HepG2 (cell line): ENCODE measurements around the gene VPREB3. TPM values are rescaled to one million over a fixed set of nuclear protein-coding genes. Genes with fewer than 3 reads are reported as not detected.

ENCODE experiments used
- ATAC-seq: fragments of 200-7000 bp; cut with Tn5 transposase; 3 replicates; pipeline ENCODE4 v1.9.1; 2020; ENCODE audit warnings: mild to moderate bottlenecking, moderate library complexity
- BruUV-seq: library from RNA; stranded (reverse); fragments of 400-500 nt; replicated peaks from 2 replicates; lab custom pipeline; 2021; lab: Mats Ljungman, UMichigan
- CTCF ChIA-PET: fragments of 300-600 bp; formaldehyde crosslinking; extraction: SDS; loops from one replicate; lab custom pipeline; 2021; ENCODE audit warnings: low total read pairs, inconsistent platforms, low intra/inter-chr PET ratio; lab: Yijun Ruan, JAX
- POLR2A ChIA-PET: fragments of 350-600 bp; sonication (Branson Sonifier 250); formaldehyde crosslinking; loops from one replicate; lab custom pipeline; 2020; ENCODE audit warnings: antibody characterized with exemption, inconsistent platforms; lab: Yijun Ruan, JAX
- DNase-seq: peaks from one replicate; pipeline ENCODE4 v3.0.0-alpha.2; 2015; ENCODE audit warnings: low spot score
- FAIRE-seq: peaks from 3 replicates; lab custom pipeline; 2011; peaks lifted over from hg19 to GRCh38; lab: Jason Lieb, UNC
- H2AFZ ChIP-seq: one replicate; pipeline ENCODE4 v1.6.1; 2011; ENCODE audit warnings: low read length, inconsistent platforms
- H3K27ac ChIP-seq: fragments of 300-600 bp; 3 replicates; pipeline ENCODE4 v1.8.0; 2011; ENCODE audit warnings: mixed run types, mild to moderate bottlenecking, mixed read lengths, low read length, inconsistent platforms; ENCODE audit not compliant: insufficient read depth; ENCODE audit errors: extremely low read length
- H3K27me3 ChIP-seq, 2 experiments: fragments of 200-600 bp in 1 of 2; 2 replicates in 1 of 2; 3 replicates in 1 of 2; pipeline versions ENCODE4 v1.6.0 to v1.8.0; 2011; ENCODE audit warnings: low read length in 2 of 2, mild to moderate bottlenecking in 2 of 2, moderate library complexity in 2 of 2, inconsistent platforms in 1 of 2; ENCODE audit not compliant: insufficient read depth in 2 of 2, control insufficient read depth in 1 of 2
- H3K36me3 ChIP-seq, 2 experiments: fragments of 200-600 bp in 1 of 2; replicated peaks in 1 of 2; 2 replicates in 1 of 2; 3 replicates in 1 of 2; pipeline versions ENCODE4 v1.5.1 to v1.8.0; 2011; ENCODE audit warnings: low read length in 2 of 2, inconsistent platforms in 1 of 2; ENCODE audit not compliant: insufficient read depth in 2 of 2, control insufficient read depth in 1 of 2
- H3K4me1 ChIP-seq: 2 replicates; pipeline ENCODE4 v1.5.1; 2012; ENCODE audit warnings: low read length, inconsistent platforms; ENCODE audit not compliant: insufficient read depth
- H3K4me2 ChIP-seq: 2 replicates; pipeline ENCODE4 v1.6.0; 2011; ENCODE audit warnings: low read depth, low read length, inconsistent platforms
- H3K4me3 ChIP-seq, 3 experiments: fragments of 200-600 bp in 1 of 3; sonication (generic), shearing (Covaris generic) in 1 of 3; replicated peaks in 1 of 3; 2 replicates each; pipeline ENCODE4 v1.5.1; 2011 to 2016; ENCODE audit warnings: low read length in 3 of 3, inconsistent platforms in 2 of 3, low read depth in 2 of 3, mild to moderate bottlenecking in 2 of 3, control low read depth in 1 of 3, mixed read lengths in 1 of 3; ENCODE audit not compliant: insufficient read depth in 1 of 3
- H3K79me2 ChIP-seq: one replicate; pipeline ENCODE4 v1.6.1; 2011; ENCODE audit warnings: low read length, inconsistent platforms; ENCODE audit not compliant: insufficient read depth
- H3K9ac ChIP-seq: 2 replicates; pipeline ENCODE4 v1.6.0; 2011; ENCODE audit warnings: mild to moderate bottlenecking, low read depth, low read length, inconsistent platforms; ENCODE audit not compliant: insufficient read depth
- H3K9me3 ChIP-seq: 2 replicates; pipeline ENCODE4 v1.5.1; 2012; ENCODE audit warnings: mild to moderate bottlenecking, low read length
- H4K20me1 ChIP-seq: 2 replicates; pipeline ENCODE4 v1.6.0; 2011; ENCODE audit warnings: inconsistent platforms, mild to moderate bottlenecking, low read length, moderate library complexity; ENCODE audit not compliant: insufficient read depth
- HMG20B ChIP-seq: conservative IDR thresholded peaks from 2 replicates; pipeline ENCODE4 v1.6.1; 2016; ENCODE audit warnings: missing genetic modification reagents, missing compliant biosample characterization
- JDP2 ChIP-seq: sonication (generic); formaldehyde crosslinking; IDR thresholded peaks from 2 replicates; pipeline ENCODE4 v1.8.1; 2022; ENCODE audit warnings: missing genetic modification reagents, borderline replicate concordance
- MED8 ChIP-seq: sonication (generic); formaldehyde crosslinking; IDR thresholded peaks from 2 replicates; pipeline ENCODE4 v1.8.1; 2023; ENCODE audit warnings: mild to moderate bottlenecking, missing genetic modification reagents; ENCODE audit not compliant: insufficient replicate concordance
- SIX4 ChIP-seq: sonication (generic); formaldehyde crosslinking; IDR thresholded peaks from 2 replicates; pipeline ENCODE4 v1.4.0; 2020; ENCODE audit warnings: missing genetic modification reagents
- SP140L ChIP-seq: sonication (generic); formaldehyde crosslinking; IDR thresholded peaks from 2 replicates; pipeline ENCODE4 v1.4.0; 2020; ENCODE audit warnings: missing genetic modification reagents, borderline replicate concordance
- ZNF282 ChIP-seq: fragments of 450-650 bp; IDR thresholded peaks from 2 replicates; pipeline ENCODE4 v1.6.1; 2018; ENCODE audit not compliant: partially characterized antibody
- WGBS: methylation state at CpG from one replicate; pipeline ENCODE4 v1.1.6; 2017; ENCODE audit warnings: low lambda C conversion rate; 5-methylcytosine and 5-hydroxymethylcytosine counted together
- in situ Hi-C: cut with HindIII; loops from 2 replicates; pipeline ENCODE4 v1.10.0; 2017; ENCODE audit warnings: low pct_unique_long_range_greater_than_20kb; ENCODE audit not compliant: extremely low pct_ligation_motif_present
- intact Hi-C: fragments of 100-400 bp; cut with micrococcal nuclease; formaldehyde crosslinking; loops from one replicate; pipeline ENCODE4 v1.10.0; 2022; ENCODE audit not compliant: unreplicated experiment
- polyA plus RNA-seq, 8 experiments: library from polyadenylated mRNA; depleted of rRNA in 3 of 8; stranded (reverse) in 7 of 8; unstranded in 1 of 8; fragments of >200 nt; fragmentation: Illumina TruSeq in 4 of 8; extraction: Trizol in 4 of 8; gene quantifications; 2 replicates each; pipeline versions ENCODE4 v1.2.1 to v1.2.3, GENCODE V29; 2011 to 2016; ENCODE audit warnings: low read depth in 4 of 8, missing spikeins in 1 of 8, mixed read lengths in 1 of 8; ENCODE audit not compliant: insufficient read depth in 1 of 8
- total RNA-seq, 5 experiments: library from RNA; depleted of rRNA; stranded (reverse); fragments of >200 nt; fragmentation: Illumina TruSeq; extraction: Trizol; gene quantifications; 2 replicates each; pipeline ENCODE4 v1.2.3, GENCODE V29; 2016; ENCODE audit warnings: low read depth in 1 of 5
- TF ChIP-seq, protein P1 (sequence below): sonication (generic); formaldehyde crosslinking; conservative IDR thresholded peaks from 2 replicates; pipeline ENCODE4 v1.8.0; 2022; ENCODE audit warnings: mild to moderate bottlenecking, moderate library complexity, missing genetic modification reagents
- TF ChIP-seq, protein P2 (sequence below): IDR thresholded peaks from 2 replicates; pipeline ENCODE4 v1.6.1; 2018; ENCODE audit warnings: missing genetic modification reagents
- TF ChIP-seq, protein P3 (sequence below): sonication (generic); formaldehyde crosslinking; IDR thresholded peaks from 2 replicates; pipeline ENCODE4 v1.9.0; 2022; ENCODE audit warnings: missing genetic modification reagents, mild to moderate bottlenecking, borderline replicate concordance
- TF ChIP-seq, protein P4 (sequence below): sonication (generic); formaldehyde crosslinking; IDR thresholded peaks from 2 replicates; pipeline ENCODE4 v1.9.0; 2021; ENCODE audit warnings: mild to moderate bottlenecking, missing genetic modification reagents
- TF ChIP-seq, protein P5 (sequence below): sonication (generic); formaldehyde crosslinking; IDR thresholded peaks from 2 replicates; pipeline ENCODE4 v1.8.0; 2022; ENCODE audit warnings: mild to moderate bottlenecking, missing genetic modification reagents, moderate library complexity

VPREB3 gene
- total and polyA plus RNA-seq, 2 of the 13 experiments (the other 11 are each of a cell fraction or from before 2014, with no cell fraction given) = 0.22 TPM; not detected in 1

DNA sequence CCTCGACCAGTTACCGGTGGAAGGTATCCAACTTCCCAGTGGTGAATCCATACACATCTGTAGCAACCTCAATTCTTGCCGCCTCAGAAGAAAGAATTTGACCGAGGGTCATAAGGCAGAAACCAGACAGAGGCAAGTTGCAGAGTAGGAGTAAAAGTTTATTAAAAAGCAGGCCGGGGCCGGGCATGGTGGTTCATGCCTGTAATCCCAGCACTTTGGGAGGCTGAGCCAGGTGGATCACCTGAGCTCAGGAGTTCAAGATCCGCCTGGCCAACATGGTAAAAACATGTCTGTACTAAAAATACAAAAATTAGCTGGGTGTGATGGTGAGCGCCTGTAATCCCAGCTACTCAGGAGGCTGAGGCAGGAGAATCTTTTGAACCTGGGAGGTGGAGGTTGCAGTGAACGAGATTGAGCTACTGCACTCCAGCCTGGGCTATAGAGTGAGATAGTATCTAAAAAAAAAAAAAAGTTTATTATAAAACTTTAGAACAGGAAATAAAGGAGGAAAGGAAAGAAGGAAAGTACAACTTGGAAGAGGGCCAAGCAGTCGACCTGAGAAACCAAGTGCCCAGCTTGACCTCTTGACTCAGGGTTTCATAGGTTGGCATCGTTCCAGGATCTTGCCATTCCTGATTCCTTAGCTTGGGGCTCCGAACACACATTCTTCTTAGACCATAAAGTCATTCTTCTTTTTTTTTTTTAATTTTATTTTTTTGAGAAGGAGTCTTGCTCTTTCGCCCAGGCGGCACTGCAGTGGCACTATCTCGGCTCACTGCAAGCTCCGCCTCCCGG, 35.7 kb downstream of the VPREB3 start:
- in situ Hi-C loops (no loop called here), intact Hi-C loops (no loop called here)
- Histone ChIP-seq H3K4me3 (no peak overlapping the region), H3K79me2 (peaks cover 6% of the 10 kb centered on the region), H2AFZ (no peak overlapping the region), H3K27me3 (no peaks in the 10 kb centered on the region), H4K20me1 (no peaks in the 10 kb centered on the region), H3K27ac (no peak overlapping the region), H3K4me2 (no peak overlapping the region), H3K9me3 (no peaks in the 10 kb centered on the region), H3K9ac (no peak overlapping the region), H3K36me3 (peaks cover 1 to 9% of the 10 kb centered on the region in 2 experiments; a peak in 2 of 5 replicates), H3K4me1 (peaks cover 28% of the 10 kb centered on the region)
- CTCF ChIA-PET = no interaction called here
- POLR2A ChIA-PET = interaction anchor here (0.7 kb wide), 1 partner anchor 151 kb away, joined by 4 read pairs; no protein-coding TSS in a partner anchor
- no peak for FAIRE-seq
- no peak for ATAC-seq
- 70% methylated on average over 17 of the region's 17 CpGs for WGBS
- BruUV-seq = no TSS peak
- DNase-seq = no peak
- TF ChIP-seq ZNF282 (no peak), JDP2 (CRISPR knock-in tag) (no peak), HMG20B (CRISPR knock-in tag) (no peak), MED8 (no peak), SIX4 (CRISPR knock-in tag) (no peak), SP140L (CRISPR knock-in tag) (no peak)
- TF ChIP-seq, protein P1, sequence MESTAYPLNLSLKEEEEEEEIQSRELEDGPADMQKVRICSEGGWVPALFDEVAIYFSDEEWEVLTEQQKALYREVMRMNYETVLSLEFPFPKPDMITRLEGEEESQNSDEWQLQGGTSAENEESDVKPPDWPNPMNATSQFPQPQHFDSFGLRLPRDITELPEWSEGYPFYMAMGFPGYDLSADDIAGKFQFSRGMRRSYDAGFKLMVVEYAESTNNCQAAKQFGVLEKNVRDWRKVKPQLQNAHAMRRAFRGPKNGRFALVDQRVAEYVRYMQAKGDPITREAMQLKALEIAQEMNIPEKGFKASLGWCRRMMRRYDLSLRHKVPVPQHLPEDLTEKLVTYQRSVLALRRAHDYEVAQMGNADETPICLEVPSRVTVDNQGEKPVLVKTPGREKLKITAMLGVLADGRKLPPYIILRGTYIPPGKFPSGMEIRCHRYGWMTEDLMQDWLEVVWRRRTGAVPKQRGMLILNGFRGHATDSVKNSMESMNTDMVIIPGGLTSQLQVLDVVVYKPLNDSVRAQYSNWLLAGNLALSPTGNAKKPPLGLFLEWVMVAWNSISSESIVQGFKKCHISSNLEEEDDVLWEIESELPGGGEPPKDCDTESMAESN (CRISPR knock-in tag) = no peak
- TF ChIP-seq, protein P2, sequence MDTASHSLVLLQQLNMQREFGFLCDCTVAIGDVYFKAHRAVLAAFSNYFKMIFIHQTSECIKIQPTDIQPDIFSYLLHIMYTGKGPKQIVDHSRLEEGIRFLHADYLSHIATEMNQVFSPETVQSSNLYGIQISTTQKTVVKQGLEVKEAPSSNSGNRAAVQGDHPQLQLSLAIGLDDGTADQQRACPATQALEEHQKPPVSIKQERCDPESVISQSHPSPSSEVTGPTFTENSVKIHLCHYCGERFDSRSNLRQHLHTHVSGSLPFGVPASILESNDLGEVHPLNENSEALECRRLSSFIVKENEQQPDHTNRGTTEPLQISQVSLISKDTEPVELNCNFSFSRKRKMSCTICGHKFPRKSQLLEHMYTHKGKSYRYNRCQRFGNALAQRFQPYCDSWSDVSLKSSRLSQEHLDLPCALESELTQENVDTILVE (CRISPR knock-in tag) = no peak
- TF ChIP-seq, protein P3, sequence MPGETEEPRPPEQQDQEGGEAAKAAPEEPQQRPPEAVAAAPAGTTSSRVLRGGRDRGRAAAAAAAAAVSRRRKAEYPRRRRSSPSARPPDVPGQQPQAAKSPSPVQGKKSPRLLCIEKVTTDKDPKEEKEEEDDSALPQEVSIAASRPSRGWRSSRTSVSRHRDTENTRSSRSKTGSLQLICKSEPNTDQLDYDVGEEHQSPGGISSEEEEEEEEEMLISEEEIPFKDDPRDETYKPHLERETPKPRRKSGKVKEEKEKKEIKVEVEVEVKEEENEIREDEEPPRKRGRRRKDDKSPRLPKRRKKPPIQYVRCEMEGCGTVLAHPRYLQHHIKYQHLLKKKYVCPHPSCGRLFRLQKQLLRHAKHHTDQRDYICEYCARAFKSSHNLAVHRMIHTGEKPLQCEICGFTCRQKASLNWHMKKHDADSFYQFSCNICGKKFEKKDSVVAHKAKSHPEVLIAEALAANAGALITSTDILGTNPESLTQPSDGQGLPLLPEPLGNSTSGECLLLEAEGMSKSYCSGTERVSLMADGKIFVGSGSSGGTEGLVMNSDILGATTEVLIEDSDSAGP (CRISPR knock-in tag) = no peak
- TF ChIP-seq, protein P4, sequence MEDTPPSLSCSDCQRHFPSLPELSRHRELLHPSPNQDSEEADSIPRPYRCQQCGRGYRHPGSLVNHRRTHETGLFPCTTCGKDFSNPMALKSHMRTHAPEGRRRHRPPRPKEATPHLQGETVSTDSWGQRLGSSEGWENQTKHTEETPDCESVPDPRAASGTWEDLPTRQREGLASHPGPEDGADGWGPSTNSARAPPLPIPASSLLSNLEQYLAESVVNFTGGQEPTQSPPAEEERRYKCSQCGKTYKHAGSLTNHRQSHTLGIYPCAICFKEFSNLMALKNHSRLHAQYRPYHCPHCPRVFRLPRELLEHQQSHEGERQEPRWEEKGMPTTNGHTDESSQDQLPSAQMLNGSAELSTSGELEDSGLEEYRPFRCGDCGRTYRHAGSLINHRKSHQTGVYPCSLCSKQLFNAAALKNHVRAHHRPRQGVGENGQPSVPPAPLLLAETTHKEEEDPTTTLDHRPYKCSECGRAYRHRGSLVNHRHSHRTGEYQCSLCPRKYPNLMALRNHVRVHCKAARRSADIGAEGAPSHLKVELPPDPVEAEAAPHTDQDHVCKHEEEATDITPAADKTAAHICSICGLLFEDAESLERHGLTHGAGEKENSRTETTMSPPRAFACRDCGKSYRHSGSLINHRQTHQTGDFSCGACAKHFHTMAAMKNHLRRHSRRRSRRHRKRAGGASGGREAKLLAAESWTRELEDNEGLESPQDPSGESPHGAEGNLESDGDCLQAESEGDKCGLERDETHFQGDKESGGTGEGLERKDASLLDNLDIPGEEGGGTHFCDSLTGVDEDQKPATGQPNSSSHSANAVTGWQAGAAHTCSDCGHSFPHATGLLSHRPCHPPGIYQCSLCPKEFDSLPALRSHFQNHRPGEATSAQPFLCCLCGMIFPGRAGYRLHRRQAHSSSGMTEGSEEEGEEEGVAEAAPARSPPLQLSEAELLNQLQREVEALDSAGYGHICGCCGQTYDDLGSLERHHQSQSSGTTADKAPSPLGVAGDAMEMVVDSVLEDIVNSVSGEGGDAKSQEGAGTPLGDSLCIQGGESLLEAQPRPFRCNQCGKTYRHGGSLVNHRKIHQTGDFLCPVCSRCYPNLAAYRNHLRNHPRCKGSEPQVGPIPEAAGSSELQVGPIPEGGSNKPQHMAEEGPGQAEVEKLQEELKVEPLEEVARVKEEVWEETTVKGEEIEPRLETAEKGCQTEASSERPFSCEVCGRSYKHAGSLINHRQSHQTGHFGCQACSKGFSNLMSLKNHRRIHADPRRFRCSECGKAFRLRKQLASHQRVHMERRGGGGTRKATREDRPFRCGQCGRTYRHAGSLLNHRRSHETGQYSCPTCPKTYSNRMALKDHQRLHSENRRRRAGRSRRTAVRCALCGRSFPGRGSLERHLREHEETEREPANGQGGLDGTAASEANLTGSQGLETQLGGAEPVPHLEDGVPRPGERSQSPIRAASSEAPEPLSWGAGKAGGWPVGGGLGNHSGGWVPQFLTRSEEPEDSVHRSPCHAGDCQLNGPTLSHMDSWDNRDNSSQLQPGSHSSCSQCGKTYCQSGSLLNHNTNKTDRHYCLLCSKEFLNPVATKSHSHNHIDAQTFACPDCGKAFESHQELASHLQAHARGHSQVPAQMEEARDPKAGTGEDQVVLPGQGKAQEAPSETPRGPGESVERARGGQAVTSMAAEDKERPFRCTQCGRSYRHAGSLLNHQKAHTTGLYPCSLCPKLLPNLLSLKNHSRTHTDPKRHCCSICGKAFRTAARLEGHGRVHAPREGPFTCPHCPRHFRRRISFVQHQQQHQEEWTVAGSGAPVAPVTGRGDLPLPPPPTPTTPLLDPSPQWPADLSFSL (CRISPR knock-in tag) = no peak
- TF ChIP-seq, protein P5, sequence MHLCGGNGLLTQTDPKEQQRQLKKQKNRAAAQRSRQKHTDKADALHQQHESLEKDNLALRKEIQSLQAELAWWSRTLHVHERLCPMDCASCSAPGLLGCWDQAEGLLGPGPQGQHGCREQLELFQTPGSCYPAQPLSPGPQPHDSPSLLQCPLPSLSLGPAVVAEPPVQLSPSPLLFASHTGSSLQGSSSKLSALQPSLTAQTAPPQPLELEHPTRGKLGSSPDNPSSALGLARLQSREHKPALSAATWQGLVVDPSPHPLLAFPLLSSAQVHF = no peak
